GM21528 (cell line): Measurements from ENCODE around the gene ERICH3.
A peak's percentile ranks its signal among the peaks of the same experiment; 100 is the strongest.

Experiments
- ATAC-seq: cut with Tn5 transposase; IDR thresholded peaks from one replicate; pipeline ENCODE4 v1.9.1; 2021; ENCODE audit warnings: mild to moderate bottlenecking, moderate library complexity; ENCODE audit not compliant: unreplicated experiment, low FRiP score

ERICH3 gene

DNA sequence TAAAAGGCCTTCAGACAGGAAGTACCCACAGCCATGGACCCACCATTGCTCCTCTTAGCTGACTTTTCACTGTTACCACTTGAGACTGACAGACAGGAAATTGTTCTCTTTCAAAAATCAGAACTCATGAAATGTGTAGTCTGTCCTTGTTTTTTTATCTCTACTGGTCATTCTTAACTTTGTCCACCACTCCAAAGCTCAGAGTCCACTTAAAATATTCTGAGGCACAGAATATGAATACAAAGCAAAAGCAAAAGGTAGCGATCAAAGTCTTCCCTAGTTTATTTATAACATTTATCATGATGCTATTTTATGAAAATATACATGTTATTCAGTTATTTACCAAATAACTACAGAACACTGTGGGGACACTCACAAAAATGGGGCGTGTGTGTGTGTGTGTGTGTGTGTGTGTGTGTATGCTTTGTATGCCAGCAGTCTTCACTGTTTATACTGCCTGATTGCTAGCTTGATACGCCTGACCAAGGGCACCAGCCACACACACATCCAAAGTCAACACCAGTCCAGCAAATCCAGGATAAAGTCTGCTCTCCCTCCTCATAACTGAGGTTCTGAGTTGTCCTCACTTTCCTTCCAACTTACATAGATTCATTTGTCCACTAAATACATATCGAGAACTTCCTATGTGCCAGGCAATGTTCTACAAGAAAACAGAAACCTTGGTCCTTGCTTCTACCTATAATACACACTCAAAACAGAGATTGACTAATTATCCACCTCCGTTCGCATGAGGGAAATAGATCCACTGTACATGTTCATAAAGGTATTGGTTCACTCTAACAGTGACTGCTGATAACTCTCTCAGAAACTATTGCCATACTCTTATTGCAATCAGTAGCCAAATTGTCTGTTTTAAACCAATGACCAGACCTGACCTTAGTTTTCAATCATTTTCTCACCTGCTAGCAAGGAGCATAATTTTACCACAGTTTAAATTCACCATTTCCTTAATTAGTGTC lies 79.4 kb downstream of the ERICH3 start:
- ATAC-seq = no peak

DNA sequence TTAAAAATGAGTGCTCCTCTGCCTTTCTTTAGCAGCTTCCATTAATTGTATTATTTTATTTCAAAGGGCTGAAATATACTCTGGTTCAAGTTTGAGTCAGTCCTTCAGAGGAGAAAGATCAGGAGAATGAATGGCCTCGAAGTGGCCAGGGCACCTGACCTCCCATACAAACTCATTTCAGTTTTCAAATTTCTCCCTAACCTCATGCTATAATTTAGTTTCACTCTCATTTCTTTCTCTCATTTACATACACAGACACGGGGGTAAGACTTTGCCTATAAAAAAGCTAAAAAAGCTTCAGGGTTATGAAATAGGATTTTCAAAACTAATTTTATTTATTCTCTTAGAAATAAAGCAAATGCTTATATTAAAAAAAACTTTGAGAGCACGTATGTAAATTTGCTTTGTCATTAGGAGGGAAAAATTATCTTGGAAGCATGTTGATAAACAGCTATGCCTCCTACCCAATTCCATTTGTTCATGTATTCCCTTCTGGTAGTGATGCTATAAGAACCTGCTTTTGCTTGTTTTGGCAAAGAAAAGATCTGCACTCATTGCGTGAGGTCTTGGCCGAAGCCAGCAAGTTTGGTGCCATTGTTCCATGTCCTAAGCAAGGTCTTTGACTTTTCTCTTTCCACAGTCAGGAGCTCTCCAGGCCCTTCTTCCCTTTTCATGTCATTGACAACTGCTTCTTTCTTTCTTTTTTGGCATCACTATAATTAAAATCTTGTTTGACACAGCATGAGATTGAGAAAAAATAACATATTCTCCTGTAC lies 80.8 kb downstream of the ERICH3 start:
- ATAC-seq = no peak

DNA sequence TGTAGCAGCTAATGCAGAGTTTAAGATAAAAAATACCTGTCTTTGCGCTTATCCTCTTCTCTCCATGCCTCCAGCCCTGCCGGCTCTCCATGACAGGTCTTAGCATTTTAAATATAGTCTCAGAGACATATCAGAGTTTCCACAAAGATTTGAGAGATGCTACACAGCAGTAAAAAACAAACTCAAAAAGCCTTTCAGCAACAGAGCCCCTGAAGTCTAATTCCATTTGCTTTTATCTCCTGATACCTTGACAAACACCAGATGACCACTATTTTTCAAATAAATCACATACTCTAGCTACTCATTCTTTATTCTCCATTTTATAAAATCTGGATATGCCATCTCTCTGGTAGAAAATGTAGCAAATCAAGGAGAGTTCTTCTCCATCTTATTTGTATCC lies 81.6 kb downstream of the ERICH3 start:
- no peak for ATAC-seq

DNA sequence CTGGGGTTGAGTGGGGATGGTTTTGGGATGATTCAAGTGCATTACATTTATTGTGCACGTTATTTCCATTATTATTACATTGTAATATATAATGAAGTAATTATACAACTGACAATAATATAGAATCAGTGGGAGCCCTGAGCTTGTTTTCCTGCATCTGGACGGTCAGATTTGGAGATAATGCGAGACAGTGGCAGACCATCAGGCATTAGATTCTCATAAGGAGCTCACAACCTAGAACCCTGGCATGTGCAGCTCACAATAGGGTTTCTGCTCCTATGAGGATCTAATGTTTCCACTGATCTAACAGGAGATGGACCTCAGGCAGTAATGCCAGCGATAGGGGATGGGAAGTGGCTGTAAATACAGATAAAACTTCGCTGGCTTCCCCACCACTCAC lies 83.3 kb downstream of the ERICH3 start:
- ATAC-seq = no peak

DNA sequence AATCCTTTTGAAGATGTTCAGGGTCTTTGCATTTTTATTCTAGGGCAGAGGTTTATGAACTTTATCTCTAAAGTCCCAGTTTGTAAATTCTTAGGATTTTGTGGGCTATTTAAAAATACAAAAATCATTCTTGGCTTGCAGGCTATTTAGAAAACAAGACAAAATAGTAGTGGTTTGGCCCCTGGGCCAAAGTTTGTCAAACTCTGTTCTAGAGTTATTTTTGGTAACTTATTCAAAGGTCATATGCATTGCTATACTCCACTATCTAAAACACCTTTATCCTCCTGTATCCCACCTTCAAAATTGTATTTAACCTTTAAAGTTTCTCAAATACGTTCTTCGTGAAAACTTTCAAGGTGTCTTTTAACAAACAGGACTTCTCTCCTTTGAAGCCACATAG lies 85.7 kb downstream of the ERICH3 start:
- no peak for ATAC-seq

DNA sequence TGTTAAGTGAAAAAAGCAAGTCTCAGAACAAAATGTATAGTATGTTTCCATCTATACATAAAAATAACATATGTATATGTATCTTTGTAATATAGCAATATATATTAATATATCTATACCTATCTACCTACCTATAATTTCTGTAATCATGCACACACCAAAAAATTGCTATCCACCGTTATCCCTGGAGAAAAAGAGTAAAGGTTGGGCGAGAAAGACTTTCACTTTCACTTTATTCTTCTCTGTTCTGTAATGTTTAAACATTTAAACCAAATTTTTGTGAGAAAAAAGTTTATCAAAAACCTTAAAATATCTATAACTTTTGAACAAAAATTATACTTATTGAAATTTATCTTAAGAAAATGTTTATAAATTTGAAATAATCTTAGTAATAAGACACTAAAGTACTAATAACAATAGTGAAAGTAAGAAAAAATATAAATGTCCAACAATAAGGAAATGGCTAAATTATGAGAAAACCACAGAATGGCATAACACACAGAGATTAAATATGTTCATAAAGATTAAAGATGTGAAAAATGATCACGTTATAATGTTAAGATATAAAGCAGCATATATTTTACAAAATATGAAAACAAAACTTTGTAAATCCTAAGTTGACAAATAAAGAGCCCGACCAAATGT lies 87.2 kb downstream of the ERICH3 start:
- ATAC-seq = no peak

DNA sequence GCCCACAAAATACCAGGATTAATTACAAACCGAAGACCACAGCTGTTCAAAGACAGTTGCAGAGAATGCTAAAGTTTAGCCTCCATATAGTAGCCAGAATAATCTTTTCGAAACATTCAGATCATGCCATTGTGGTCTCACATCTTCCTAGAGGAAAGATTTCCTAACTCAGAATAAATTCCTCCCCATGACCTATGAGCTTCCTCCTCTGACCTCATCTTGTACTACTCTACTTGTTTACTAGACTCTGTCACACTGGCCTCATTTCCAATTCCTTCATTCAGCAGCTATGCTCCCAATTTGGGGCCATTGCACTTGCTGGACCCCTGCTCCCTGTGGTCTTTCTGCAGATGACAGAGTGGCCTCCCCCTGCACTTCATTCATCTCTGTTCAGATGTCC lies 89.4 kb downstream of the ERICH3 start:
- ATAC-seq = no peak

DNA sequence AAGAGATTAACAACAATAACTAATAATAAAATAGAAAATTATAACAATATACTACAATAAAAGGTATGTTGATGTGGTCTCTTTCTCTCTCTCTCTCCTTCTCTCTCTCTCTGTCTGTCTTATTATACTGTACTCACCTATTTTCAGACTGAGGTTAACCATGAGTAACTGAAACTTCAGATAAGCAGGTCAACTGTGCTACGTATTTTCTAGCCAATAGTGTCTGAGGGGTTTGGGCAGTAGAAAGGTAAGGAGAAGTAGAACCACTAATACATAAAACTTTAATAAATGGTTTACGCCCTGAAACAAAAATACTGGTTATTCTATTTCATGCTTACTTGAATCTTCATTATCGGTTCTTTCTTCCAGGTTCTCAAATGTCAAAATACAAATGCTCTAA lies 90.2 kb downstream of the ERICH3 start:
- no peak for ATAC-seq

DNA sequence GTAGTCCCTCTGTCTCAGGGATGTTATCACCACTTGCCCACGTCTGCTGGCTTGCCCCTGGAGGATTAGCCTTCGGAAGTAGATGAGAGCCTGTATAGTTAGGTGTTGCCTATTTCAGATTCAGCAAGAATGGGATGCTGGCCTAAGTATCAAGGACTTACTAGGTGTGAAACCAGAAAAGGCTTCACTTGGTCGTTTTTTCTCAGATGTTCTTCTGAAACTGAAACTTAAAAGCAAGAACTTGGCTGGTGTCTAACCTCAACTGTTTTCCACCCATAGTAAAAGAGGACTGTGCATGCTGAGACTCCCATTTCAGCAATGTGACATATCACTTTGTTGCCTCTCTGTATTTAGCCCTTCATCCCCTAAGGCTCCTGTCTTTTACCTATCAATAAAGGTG lies 94.2 kb downstream of the ERICH3 start:
- peak; percentile 100 for ATAC-seq

DNA sequence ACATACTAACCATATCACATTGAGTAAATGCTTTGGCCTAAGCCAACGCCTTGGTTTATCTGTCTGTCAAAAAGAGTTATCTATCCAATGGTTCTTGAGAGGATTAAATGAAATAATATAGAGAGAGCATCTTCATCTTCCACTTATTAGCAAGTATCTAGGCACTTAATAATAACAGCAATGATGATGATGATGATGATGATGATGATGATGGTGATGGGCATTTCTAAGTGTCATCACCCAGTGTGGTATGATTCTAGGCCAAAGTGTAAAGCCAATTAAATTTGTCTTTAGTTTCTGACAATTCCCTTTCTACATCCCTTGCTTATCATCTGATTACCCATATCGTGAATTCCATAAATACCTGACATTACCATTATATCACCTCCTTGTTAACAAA lies 95.5 kb downstream of the ERICH3 start:
- no peak for ATAC-seq

DNA sequence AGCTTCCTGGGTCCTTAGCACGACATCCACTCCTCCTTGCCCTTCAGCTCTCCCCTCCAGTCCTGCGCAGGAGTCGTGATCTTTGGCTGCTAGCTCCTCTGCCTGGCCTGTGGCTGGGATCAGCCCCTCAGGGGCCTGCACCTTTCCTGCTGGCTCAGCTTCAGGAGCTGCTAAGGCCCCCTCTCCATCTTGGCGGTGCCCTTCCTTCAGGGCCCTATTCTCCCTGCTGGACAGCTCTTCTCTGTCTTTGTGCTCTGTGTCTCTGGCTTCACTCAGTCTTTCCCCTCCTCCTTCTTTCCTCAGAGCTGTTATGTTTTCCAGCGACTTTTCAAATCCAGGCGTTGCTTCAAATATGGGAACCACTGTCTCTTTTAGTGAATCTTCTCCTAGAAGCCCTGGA lies 101.7 kb downstream of the ERICH3 start:
- no peak for ATAC-seq

DNA sequence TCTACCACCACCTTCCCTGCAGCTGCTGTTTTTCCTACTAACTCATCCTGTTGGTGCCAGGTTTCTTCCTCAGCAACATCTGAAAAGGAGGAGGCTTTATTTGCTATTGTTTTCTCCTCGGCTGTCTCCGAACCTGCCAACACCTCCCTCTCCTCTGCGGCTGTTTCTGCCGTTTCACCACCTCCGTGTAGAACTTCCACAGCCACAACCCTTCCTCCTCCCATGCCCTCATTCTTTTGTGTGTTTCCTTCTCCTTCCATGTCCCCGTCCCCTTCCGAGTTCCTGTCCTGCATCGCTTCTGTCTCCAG lies 102.1 kb downstream of the ERICH3 start:
- ATAC-seq = no peak

DNA sequence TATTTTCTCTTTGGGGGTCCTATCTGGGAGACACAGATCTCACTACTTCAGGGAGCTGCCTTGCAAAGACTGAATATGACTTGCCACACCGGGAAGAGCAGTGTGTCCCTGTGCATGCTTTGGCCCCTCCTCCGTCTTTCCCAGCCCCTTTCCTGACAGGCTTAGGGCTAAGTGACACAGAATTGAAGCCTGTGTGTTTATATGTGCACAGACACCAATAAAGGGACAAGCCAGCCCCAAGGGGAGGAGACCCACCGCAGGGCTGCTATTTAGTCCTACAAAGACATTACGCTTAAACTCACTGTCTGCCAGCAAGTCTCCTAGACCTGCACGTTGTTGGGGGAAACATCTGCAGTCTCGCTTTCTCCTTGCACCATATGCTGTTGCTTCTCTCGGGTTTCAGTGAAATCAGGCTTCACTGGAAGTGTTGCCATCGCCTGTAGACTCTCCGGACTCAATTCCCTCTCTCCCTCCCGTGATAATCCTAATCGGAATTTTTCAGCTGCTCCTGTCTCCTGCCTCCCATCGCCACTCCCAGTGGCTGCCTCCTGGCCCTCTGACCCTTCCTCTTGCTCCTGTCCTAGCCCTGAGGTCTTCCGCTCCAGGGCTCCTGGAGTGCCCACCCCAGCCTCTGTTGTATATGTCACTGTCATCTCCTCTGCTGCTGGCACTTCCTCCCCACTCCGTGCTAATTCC lies 102.6 kb downstream of the ERICH3 start:
- ATAC-seq = no peak

DNA sequence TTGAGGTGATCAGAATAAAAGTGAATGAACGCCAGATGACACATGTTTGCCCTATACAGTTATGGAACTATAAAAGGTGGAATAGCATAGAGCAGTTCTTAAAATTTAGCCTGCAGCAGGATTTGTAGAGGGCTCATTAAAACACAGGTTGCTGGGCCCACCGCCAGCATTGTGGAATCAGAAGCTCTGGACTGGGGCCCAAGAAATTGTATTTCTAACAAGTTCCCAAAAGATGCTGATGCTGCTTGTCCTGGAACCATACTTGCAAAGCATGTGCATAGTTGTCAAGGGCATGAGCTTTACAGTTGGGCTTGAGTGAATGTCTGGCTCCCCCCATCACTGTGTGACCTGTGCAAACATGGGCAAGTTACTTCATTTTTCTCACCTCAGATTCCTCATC lies 123.7 kb downstream of the ERICH3 start:
- no peak for ATAC-seq

DNA sequence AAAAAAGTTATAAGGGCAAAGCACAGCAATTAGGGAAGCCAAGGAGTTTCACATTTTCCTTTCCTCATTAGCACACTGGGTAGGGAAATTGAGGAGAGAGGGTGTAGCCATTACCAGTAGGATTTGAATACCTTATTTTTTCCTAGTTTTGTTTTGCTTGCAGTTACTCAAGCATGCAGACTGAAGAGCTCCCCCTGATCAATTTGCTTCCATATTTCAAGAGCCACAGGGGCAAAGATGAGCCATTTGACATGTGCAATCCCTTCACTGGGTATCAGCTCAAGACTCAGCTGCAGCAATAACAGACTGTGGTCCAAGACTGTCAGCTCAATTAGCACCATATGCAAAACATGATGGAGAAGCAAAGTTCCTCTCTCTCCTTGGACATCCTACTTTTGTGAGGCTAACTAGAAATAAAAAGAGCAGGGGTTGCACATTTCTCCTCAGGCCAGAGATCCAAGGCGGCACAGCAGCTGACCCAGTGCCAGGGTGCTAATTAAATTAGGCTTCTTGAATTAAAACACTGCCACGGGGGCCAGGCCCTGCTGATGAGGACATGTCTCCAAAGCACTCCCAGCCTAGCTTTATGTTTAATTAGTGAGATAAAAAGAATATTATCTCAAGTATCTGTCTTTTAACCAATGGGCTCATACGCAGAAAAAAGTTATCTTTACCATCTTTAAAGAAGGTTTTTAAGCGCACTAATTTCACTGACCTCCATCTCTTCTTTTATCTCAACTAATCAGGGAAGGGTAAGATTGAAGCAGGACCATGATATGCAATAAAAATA lies 124.4 kb downstream of the ERICH3 start:
- ATAC-seq = no peak

DNA sequence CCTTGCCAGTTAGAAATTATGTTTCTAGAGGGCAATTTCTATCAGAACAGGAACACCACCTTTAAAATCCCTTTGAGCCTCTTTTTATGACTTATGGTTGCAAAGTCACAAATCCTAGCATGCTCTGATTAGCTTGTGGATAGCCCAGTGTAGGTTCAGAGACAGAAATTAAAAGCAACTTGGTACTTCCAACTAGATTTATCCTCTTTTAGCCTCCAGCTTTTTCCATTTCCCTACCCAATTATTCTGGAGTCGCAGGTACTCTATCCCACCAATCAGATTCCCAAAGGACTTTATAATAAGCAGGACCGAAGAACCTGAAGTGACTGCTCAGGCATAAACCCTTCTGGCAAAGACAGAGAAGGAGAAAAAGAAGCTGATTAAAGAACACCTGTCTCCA lies 127.8 kb downstream of the ERICH3 start:
- ATAC-seq = no peak

DNA sequence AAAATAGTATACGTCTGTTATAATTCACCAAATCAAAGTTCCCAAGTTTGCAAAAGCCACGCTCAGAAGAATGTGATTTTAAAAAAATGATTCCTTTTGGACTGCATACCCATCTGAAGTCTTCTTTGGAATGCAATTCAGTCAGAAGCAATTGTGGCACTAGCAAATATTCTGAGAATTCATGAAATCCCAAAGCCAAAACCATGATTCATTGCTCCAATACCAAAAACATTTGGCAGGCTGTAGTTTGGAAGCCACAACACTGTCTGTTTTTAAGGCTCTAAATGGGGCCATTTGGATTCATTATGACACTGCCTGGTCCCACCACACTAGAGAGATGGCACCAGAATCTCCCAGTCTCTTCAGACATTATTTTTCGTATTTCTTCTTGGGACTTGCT lies 139.4 kb downstream of the ERICH3 start:
- no peak for ATAC-seq

DNA sequence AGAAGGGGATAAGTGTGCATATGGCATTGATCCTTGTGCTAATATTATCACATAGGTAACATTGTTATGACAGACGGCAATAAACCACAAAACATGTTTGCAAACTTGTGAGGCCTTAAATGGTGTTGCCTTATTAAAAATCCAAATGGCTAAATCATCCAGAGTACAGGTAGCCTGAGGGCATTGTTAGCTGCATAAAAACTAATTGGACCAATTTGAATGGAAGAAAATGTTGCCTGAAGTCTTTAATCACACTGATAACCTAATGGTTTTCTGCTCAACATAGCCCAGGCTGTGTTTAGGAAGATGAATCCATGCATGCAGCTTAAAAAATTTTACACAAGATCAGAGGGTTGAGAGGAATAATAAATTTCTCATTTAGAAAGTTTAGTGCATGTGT lies 141.8 kb downstream of the ERICH3 start:
- ATAC-seq = no peak

DNA sequence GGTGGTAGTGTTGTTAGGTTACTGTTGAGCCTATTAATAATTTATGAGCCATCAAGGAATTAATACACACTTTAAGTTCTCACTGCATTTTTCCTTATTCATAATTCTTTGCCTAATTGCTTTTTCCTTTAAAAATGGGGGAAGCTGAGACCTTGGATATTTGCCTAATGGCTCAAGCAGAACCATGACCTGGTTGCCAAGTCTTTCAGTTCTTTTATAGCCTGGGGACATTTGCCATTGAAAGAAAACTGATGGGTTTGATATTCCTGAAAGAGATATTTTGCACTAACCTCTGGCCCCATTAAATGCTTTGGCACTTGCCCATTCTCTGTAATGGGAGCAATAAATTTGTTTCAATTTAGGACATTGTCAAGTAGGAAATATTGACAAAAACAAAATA lies 142.7 kb downstream of the ERICH3 start:
- ATAC-seq = no peak

DNA sequence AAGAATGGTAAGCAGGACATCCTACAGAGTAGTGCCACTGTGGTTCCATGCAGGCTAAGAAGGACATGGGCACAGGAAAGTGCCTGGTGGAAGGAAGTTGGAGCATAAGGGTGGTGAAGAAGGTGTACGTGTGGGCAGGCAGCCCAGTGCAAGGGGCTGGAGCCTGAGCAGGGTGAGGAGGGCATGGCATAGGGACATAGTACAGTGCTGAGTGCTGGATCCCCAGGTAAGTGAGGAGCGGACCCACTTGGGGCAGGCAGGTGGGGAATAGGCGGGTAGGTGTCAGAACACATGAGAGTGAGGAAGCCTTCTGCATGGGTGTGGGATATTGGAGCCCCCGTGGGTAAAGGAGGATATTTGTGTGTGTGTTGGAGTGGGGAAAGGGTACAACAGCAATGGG lies 145.5 kb downstream of the ERICH3 start:
- no peak for ATAC-seq
